Stimulated activated naive CD8-positive, alpha-beta T cell treated with anti-CD3 and anti-CD28 coated beads, Interleukin-15, amount 100 ng/mL, for 72 hours (primary cell): ENCODE data around the gene PPM1F.

Experiments
- ATAC-seq: fragments of 150-1000 bp; cut with Tn5 transposase; 2 replicates; pipeline ENCODE4 v1.10.0; 2021; ENCODE audit warnings: mild to moderate bottlenecking, moderate library complexity
- DNase-seq, 2 donors: peaks; one replicate each; pipeline ENCODE4 v3.0.0; 2021 to 2022
- H3K27ac Mint-ChIP-seq, 2 donors: one replicate each; pipeline ENCODE4 v1.8.0; 2022; ENCODE audit warnings: mild to moderate bottlenecking in 2 of 2, mixed read lengths in 2 of 2, moderate library complexity in 2 of 2
- H3K27me3 Mint-ChIP-seq: one replicate; pipeline ENCODE4 v1.8.0; 2022; ENCODE audit warnings: mixed read lengths
- H3K4me1 Mint-ChIP-seq: one replicate; pipeline ENCODE4 v1.8.0; 2022; ENCODE audit warnings: mild to moderate bottlenecking, mixed read lengths
- H3K4me3 Mint-ChIP-seq, 2 donors: one replicate each; pipeline ENCODE4 v1.8.0; 2022; ENCODE audit warnings: mild to moderate bottlenecking in 2 of 2, mixed read lengths in 2 of 2, moderate library complexity in 1 of 2
- H3K9me3 Mint-ChIP-seq, 2 donors: one replicate each; pipeline ENCODE4 v1.8.0; 2022; ENCODE audit warnings: mixed read lengths in 2 of 2

Gene PPM1F

DNA sequence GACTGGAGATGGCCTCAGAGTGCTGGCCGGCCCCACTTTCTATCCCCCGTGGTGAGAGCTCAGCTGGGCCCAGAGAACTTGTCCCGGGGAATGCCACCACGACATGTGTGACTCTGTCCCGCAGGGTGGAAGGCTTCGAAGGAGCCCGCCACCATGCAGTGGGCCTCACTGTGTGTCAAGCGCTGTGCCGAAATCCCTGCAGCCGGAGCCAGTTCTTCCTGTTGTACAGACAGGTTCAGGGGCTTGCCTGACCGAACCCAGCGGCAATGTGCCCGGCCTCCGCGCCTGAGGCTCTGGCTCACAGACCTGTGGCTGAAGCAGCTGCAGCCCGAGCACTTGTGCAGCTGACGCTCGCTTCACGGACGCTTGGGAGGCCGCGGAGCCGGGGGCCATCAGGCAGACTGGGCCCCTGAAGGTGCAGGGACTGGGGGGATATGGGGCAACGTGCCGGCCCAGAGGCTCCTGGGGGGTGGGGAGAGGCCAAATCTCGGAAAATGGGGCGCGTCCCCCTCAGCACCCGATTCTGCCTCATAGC is 650 bp downstream of the PPM1F start:
- Mint-ChIP-seq H3K4me3 (peak overlapping the region; percentile 91 to 95), H3K4me1 (peaks cover 42% of the 10 kb centered on the region), H3K27me3 (no peaks in the 10 kb centered on the region), H3K9me3 (no peaks in the 10 kb centered on the region), H3K27ac (peak overlapping the region in 1 of 2 donors; percentile 68)
- ATAC-seq (peak; percentile 51), DNase-seq (peak; percentile 33 to 34)

DNA sequence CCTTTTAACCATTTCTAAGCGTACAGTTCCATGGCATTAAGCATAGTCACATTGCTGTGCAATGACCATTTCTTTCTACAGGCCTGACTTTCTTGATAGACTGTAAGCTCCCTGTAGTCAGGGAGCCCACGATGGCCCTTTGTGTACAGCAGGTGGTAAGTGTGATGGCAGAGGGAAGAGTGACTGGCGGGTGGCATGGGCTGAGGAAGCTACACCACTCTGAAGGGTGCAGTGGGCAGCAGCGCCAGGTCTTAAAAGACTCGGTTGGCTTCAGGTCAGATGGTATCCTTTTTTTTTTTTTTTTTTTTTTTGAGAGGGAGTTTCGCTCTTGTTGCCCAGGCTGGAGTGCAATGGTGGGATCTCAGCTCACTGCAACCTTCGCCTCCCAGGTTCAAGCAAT is 1.6 kb downstream of the PPM1F start:
- ATAC-seq (no peak), DNase-seq (no peak)
- Mint-ChIP-seq H3K4me1 (peaks cover 43% of the 10 kb centered on the region), H3K9me3 (no peaks in the 10 kb centered on the region), H3K4me3 (peak overlapping the region in 1 of 2 donors; percentile 40), H3K27me3 (no peaks in the 10 kb centered on the region), H3K27ac (no peak overlapping the region)

DNA sequence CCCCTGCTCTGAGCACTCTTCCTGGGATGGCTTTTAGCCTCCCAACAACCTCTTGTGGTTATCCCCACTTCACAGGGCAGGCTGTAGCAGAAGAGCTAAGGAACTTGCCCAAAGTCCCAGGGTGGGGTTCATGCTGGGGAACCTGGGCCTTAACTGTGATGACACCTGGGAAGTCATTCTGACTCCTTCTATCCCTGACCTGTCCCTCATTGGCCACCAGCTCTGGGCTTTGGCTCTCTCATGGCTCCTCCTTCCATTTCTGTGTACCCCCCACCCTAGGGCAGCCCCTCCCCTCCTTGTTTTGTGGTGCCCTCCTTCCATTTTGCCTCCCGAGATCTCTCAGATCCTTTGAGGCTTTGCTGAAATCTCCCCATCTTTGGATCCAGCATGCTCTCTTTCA is 2.7 kb downstream of the PPM1F start:
- H3K4me3 Mint-ChIP-seq: no peak overlapping the region
- no peaks in the 10 kb centered on the region for H3K27me3 Mint-ChIP-seq
- peaks cover 43% of the 10 kb centered on the region for H3K4me1 Mint-ChIP-seq
- H3K9me3 Mint-ChIP-seq: no peaks in the 10 kb centered on the region
- DNase-seq: no peak
- H3K27ac Mint-ChIP-seq: no peak overlapping the region
- ATAC-seq: no peak

DNA sequence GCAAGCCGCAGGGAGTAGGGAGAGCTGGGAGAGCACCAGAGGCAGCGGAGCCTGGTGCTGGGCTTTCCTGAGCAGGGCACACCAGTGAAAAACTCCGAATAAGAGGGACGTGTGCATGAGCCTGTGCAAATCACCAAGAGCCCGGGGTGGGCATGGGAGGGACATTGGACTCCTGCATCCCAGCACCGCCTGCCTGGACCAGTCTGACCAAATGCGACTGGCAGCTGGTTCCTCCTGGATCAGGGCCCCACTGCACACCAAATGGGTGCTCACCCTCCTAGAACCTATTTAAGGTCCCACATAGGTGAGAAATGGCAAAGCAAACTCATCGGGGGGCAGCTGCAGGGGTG is 3.1 kb downstream of the PPM1F start:
- no peaks in the 10 kb centered on the region for H3K27me3 Mint-ChIP-seq
- H3K9me3 Mint-ChIP-seq: no peaks in the 10 kb centered on the region
- ATAC-seq: no peak
- H3K27ac Mint-ChIP-seq: no peak overlapping the region
- H3K4me1 Mint-ChIP-seq: peaks cover 43% of the 10 kb centered on the region
- H3K4me3 Mint-ChIP-seq: no peak overlapping the region
- no peak for DNase-seq

DNA sequence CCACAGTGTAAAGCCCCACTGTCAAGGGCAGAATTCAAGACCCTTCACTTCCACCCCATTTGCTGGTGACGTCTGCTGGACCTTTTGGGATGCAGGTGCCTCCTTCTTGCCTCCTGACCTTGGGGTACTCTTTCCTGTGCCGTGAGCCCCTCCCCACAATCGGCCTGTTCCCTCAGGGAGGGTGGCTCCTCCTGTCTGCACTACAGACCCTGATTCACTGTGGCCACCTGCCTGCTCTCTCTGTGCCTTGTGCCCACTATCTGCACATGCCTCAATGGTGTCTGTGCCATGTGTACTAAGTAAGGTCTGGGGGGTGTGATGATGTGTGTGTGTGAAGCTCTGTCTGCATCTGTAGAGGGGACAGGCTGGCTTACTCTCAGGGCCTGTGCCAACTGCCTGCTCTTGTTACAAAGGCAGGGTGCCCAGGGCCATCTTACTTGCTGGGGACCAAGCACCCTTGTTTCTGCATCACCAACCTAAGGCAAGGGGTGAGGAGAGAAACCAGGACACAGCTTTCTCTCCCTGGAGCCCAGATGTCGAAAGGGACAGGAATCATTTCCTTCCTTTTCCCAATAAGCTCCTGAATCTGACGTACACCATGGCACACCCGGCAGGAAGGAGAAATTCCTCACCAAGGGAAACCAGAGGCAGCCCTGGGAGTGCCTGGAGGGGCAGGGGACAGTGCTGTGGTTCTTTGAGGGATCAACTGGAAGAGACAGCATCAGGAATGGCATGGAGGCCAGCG is 3.7 kb downstream of the PPM1F start:
- H3K9me3 Mint-ChIP-seq: no peaks in the 10 kb centered on the region
- no peaks in the 10 kb centered on the region for H3K27me3 Mint-ChIP-seq
- H3K4me1 Mint-ChIP-seq: peaks cover 45% of the 10 kb centered on the region
- no peak overlapping the region for H3K4me3 Mint-ChIP-seq
- H3K27ac Mint-ChIP-seq: no peak overlapping the region
- ATAC-seq (no peak), DNase-seq (no peak)

DNA sequence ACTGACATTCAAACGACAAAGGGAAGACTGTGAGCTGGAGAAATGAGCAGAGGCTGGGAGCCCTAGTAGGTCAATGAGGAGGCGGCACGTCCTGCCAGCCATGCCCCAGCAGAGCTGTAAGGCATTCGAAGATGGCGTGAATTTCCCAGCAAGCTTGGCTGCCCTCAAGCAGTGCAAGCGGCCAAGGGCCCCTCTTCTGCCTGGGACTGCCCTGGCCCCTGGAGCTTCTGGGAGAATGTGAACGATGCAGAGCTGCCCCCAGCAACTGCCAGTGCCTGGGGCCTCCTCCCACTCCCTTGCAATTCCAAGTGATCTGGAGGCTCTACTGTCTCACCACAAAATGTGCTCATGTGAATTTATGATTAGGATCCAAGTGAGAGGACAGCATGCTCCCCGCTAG is 4.3 kb downstream of the PPM1F start:
- H3K9me3 Mint-ChIP-seq: no peaks in the 10 kb centered on the region
- H3K4me3 Mint-ChIP-seq: no peak overlapping the region
- H3K27me3 Mint-ChIP-seq: no peaks in the 10 kb centered on the region
- peaks cover 51% of the 10 kb centered on the region for H3K4me1 Mint-ChIP-seq
- DNase-seq (no peak), ATAC-seq (no peak)
- no peak overlapping the region for H3K27ac Mint-ChIP-seq

DNA sequence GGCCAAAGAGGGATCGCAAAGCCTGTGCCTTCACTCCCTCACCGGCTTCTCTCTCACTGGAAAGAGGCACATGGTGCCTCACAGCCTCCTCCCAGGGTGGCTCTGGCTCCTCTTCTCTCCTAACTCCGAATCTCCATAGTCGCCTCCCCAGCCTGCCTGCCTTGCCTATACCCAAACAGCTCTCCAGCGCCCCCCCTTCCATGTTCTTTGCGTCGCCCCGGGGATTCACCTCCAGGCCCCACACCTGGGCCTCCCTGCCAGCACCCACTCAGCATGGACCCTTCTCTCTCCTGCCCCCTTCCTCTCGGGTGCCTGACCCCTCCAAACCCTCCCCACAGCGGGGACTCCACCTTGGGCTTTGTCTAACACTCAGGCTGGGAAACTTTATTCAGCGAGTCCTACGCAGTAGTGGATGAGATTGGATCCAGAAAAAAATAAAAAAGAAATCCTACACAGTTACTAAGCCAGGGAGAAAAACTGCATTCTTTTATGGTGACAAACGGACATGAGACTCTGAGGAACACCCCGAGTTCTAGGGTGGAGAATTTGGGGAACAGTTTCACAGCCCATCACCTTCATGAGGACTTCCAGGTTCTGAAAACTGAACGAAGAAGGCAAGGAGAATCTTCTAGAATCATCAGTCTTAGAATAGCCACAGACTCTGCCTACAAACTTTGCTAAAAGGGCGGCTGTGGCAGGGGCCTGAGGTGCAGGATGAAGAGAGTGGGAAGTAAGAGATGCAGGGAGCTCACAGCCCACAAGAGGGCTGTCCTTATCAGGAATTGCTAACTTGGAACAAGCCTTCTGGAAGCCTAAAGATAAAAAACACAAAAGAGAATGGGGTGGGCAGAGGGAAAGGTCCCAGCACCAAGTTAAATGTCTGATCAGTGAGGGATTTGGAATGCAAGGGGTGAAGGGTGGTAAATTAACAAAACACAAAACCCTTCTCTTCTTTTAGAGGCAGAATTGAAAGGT is 5.3 kb downstream of the PPM1F start:
- H3K27ac Mint-ChIP-seq: no peak overlapping the region
- ATAC-seq (no peak), DNase-seq (no peak)
- no peak overlapping the region for H3K4me3 Mint-ChIP-seq
- H3K27me3 Mint-ChIP-seq: no peaks in the 10 kb centered on the region
- no peaks in the 10 kb centered on the region for H3K9me3 Mint-ChIP-seq
- H3K4me1 Mint-ChIP-seq: peaks cover 56% of the 10 kb centered on the region

DNA sequence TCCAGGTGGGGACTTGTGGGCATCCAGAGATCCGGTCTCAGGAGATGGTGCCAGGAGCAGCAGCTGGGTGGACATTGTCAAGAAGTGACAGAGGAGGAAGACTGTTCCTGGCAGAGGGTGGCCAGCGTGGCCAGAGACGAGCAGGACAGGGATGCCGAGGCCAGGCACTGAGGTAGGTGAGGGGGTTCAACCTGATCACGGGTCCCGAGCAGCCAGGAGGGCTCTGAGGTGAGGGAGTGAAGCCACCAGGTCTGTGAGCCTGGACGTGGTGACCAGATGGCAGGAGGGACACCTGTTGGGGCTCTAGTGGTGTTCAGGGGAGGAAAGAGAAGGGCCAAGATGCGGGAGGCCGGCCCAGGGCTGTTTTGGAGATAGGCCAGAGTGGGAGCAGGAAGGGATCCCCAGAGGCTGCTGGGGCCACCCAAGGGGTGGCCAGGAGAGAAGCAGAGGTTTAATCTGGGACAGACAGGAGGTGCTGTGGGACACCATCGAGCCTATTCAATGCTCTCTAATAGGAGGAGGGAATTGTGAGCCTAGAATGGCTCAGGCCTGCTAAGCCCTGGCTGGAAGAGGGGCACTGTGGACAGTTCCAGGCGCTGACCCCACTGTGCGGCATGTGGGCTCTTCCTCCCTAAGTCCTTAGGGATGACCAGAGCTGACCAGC is 6.3 kb downstream of the PPM1F start:
- Mint-ChIP-seq H3K9me3 (no peaks in the 10 kb centered on the region), H3K4me3 (no peak overlapping the region), H3K27me3 (no peaks in the 10 kb centered on the region), H3K27ac (peak overlapping the region; percentile 68 to 77), H3K4me1 (peaks cover 58% of the 10 kb centered on the region)
- no peak for DNase-seq
- ATAC-seq: no peak

DNA sequence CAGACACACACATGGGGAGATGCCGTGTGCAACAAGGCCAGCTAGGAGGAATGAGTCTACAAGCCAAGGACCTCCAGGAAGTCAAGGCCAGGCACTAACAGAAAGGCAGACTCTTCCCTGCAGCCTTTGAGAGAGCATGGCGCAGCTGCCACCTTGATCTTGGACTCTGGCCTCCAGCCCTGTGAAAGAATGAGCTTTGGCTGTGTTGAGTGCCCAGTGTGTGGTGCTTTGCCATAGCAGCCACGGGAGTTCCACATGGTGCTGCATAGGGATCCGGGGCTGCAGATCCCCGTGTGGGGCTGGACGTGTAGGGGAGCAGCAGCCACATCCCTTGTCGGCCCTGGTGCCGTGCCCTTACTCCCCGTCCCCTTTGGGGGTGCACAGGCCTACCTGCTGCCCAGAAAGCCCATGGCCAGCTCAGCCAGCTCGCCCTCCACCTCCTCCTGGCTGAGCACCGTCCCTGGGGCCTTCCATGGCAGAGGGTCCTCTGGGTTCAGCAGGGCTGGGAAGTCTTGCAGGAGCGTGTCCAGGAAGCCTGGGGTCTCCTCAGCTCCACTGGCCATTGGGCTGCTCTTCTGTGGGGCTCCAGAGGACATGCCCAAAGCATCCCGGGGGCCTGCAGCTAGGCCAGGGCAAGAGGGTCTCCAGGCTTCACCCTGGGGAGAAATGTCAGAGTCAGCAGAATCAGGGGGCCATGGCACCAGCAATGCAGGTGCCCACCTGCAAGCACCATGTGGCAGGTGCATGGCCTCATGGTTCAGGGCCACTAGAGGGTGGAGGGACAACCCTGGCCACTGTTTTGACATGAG is 7.0 kb downstream of the PPM1F start:
- DNase-seq (no peak), ATAC-seq (no peak)
- Mint-ChIP-seq H3K27ac (peak overlapping the region; percentile 68 to 77), H3K4me1 (peaks cover 57% of the 10 kb centered on the region), H3K9me3 (no peaks in the 10 kb centered on the region), H3K27me3 (no peaks in the 10 kb centered on the region), H3K4me3 (no peak overlapping the region)

DNA sequence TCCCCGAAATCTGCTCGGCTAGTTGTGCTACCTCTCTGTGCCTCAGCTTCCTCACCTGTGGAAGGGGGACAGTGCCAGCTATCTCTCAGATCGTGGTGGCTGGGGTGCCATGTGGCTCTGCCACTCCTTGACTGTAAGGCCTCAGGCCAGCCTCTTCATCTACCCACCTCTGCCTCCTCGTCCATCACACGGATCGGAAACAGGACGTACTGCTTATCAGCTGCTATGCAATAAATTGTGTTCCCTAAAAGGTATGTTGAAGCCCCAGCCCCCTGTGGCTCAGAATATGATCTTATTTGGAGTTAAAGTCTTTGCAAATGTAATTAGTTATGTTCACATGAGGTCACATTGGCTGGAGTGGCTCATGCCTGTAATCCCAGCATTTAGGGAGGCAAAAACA is 7.8 kb downstream of the PPM1F start:
- Mint-ChIP-seq H3K4me3 (no peak overlapping the region), H3K9me3 (no peaks in the 10 kb centered on the region), H3K27me3 (no peaks in the 10 kb centered on the region), H3K4me1 (peaks cover 57% of the 10 kb centered on the region), H3K27ac (no peak overlapping the region)
- no peak for DNase-seq
- no peak for ATAC-seq

DNA sequence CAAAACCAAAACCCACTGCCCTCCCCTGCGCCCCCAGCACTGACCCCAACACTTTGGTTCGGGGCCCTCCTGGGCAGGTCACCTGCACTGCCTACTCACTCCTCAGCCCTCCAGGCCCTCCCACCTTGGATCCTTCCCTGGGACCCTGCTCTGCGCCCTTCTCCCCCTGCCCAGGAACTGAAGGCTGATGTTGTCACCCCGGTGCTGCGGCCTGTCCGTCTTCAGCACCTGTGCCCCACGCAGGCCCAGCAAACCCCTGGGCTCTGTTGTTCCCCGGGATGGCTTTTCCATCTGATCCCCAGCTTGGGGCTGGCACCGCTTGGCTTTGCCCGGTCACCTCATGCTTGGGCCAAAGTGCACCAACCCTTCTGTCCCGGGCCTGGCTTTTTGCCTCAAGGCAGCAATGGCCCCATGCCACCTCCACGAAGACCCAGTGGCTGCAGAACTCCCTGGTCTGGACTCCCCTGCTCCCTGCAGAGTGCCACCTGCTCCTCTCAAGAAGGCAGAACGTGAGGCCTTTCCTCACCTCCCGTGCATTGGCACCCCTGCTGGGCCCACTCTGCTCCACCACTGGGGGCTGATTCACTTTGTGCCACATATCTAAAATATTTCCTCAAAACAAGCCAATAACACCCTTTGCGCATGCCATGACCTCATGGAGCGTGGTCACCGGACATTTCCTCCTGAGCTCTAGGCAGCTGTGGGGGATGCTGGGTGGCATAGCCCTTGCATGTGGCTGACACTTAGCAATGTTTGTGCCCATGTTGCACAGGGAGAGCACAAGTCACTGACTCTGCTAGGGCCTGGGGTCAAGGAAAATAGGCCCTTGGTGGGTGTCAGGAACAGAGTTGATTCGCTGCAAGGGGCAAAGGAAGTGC is 8.8 kb downstream of the PPM1F start:
- H3K9me3 Mint-ChIP-seq: no peaks in the 10 kb centered on the region
- peaks cover 61% of the 10 kb centered on the region for H3K4me1 Mint-ChIP-seq
- ATAC-seq (no peak), DNase-seq (no peak)
- no peaks in the 10 kb centered on the region for H3K27me3 Mint-ChIP-seq
- peak overlapping the region in 1 of 2 donors; percentile 63 for H3K27ac Mint-ChIP-seq
- no peak overlapping the region for H3K4me3 Mint-ChIP-seq

DNA sequence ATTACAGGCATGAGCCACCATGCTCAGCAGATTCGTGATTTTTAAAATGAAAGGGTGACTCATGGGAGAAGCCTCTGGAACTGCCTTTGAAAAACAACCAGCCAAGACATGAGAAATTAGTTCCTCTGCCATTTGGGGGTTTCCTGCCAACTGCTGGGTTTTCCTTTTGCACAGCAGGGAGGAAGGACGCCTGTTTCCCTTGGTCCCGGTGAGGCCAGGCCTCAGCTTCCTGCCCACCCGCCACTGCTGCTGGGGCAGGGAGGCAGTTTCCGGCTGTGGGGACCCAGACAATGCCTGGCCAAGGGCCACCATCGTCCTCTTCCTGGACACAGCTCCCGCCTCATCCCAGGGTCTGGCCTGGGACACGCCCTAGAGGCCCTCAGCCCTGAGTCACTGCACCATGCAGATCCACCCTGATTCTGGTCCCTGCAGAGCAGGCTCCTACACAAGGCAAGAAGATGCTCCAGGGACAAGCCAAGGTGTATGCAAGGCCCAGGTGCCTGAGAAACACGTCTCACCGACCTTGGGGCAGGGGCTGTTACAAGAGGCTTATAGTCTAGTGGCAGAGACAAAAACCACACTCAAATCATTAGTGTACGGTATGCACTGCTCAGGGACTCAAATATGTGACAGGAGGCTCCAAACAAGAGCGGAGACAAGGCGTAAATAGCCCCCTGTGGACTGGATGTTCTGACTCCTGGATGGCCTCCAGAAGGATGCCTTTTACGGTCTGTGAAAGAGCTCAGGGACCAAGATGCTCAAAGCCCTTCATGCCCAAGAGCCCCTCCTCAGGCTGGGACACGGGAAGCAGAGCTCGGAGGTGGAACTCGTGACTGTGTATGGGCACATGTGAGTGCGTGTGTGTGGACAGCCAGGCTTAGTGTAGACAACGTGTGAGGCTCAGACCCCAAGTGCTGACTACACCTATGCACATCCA is 10.0 kb downstream of the PPM1F start:
- H3K9me3 Mint-ChIP-seq: no peaks in the 10 kb centered on the region
- peak overlapping the region; percentile 31 to 38 for H3K4me3 Mint-ChIP-seq
- H3K27me3 Mint-ChIP-seq: no peaks in the 10 kb centered on the region
- ATAC-seq: no peak
- H3K27ac Mint-ChIP-seq: peak overlapping the region; percentile 75 to 96
- H3K4me1 Mint-ChIP-seq: peaks cover 61% of the 10 kb centered on the region
- peak in 1 of 2 donors; percentile 22 for DNase-seq

DNA sequence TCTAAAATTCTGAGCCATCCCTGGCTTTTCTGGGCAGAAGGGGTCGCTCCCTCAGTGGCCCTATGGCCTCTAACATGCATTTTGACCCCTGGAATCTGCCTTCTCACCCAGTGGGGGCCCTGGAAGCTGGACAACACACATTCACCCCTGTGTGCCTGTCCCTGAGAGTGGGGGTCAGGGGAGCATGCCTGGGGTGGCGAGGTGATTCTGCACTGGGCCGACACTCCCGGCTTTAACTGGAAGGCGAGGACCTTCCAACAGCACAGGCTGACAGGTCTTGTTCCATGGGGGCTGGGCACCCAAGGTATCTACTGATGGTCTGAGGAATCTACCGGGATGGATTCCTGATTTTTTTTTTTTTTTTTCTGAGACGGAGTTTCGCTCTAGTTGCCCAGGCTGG is 10.7 kb downstream of the PPM1F start:
- peak overlapping the region; percentile 75 to 96 for H3K27ac Mint-ChIP-seq
- H3K27me3 Mint-ChIP-seq: no peaks in the 10 kb centered on the region
- no peaks in the 10 kb centered on the region for H3K9me3 Mint-ChIP-seq
- no peak for DNase-seq
- ATAC-seq: no peak
- peaks cover 61% of the 10 kb centered on the region for H3K4me1 Mint-ChIP-seq
- peak overlapping the region in 1 of 2 donors; percentile 31 for H3K4me3 Mint-ChIP-seq
